OCI-LY1 (cell line): ENCODE measurements around the gene CEP112.

Experiments used
- H2AFZ ChIP-seq: fragments of 200-600 bp; sonication (generic), shearing (Covaris generic); 2 replicates; pipeline ENCODE4 v1.6.0; 2014; ENCODE audit warnings: antibody characterized with exemption, mild to moderate bottlenecking, low read length
- H3F3A ChIP-seq: fragments of 200-600 bp; sonication (generic), shearing (Covaris generic); 2 replicates; pipeline ENCODE4 v1.6.0; 2014; ENCODE audit warnings: mild to moderate bottlenecking, antibody characterized with exemption, low read length, moderate library complexity; ENCODE audit not compliant: insufficient read depth
- H3K27ac ChIP-seq: fragments of 200-600 bp; sonication (generic); 2 replicates; pipeline ENCODE4 v1.5.1; 2014; ENCODE audit warnings: low read length, mixed run types, mild to moderate bottlenecking, low read depth; ENCODE audit not compliant: poor library complexity, severe bottlenecking
- H3K27me3 ChIP-seq: fragments of 200-600 bp; sonication (generic); 2 replicates; pipeline ENCODE4 v1.6.0; 2014; ENCODE audit warnings: antibody characterized with exemption, mild to moderate bottlenecking, low read length, moderate library complexity; ENCODE audit not compliant: insufficient read depth
- H3K36me3 ChIP-seq: fragments of 200-600 bp; sonication (generic); 2 replicates; pipeline ENCODE4 v1.6.1; 2014; ENCODE audit warnings: mild to moderate bottlenecking, antibody characterized with exemption, low read length, moderate library complexity, mixed read lengths; ENCODE audit not compliant: insufficient read depth
- H3K4me1 ChIP-seq: fragments of 200-600 bp; sonication (generic); 2 replicates; pipeline ENCODE4 v1.5.1; 2014; ENCODE audit warnings: mild to moderate bottlenecking, low read length, moderate library complexity; ENCODE audit not compliant: insufficient read depth, severe bottlenecking
- H3K4me2 ChIP-seq: fragments of 200-600 bp; sonication (generic), shearing (Covaris generic); 2 replicates; pipeline ENCODE4 v1.6.1; 2014; ENCODE audit warnings: low read length
- H3K4me3 ChIP-seq: fragments of 200-600 bp; sonication (generic); 2 replicates; pipeline ENCODE4 v1.5.1; 2014; ENCODE audit warnings: low read length, low read depth, mild to moderate bottlenecking, mixed read lengths; ENCODE audit not compliant: poor library complexity, severe bottlenecking
- H3K79me2 ChIP-seq: fragments of 200-600 bp; shearing (Covaris generic); 2 replicates; pipeline ENCODE4 v1.6.1; 2016; ENCODE audit warnings: mixed run types, low read length, mixed read lengths; ENCODE audit not compliant: insufficient read depth
- H3K9ac ChIP-seq: fragments of 200-600 bp; sonication (generic), shearing (Covaris generic); 2 replicates; pipeline ENCODE4 v1.6.1; 2014; ENCODE audit warnings: mild to moderate bottlenecking, low read length, mixed read lengths
- H3K9me2 ChIP-seq: fragments of 200-600 bp; sonication (generic), shearing (Covaris generic); 2 replicates; pipeline ENCODE4 v1.6.1; 2014; ENCODE audit warnings: low read depth, mild to moderate bottlenecking, low read length, mixed read lengths
- H3K9me3 ChIP-seq: fragments of 200-600 bp; shearing (Covaris generic); 2 replicates; pipeline ENCODE4 v1.6.1; 2014; ENCODE audit warnings: low read length, mixed read lengths
- H4K20me1 ChIP-seq: fragments of 200-600 bp; sonication (generic), shearing (Covaris generic); 2 replicates; pipeline ENCODE4 v1.6.0; 2016; ENCODE audit warnings: mild to moderate bottlenecking, low read length; ENCODE audit not compliant: insufficient read depth
- EZH2 ChIP-seq: fragments of 200-600 bp; sonication (generic), shearing (Covaris generic); IDR thresholded peaks from 2 replicates; pipeline ENCODE4 v1.8.0; 2017; ENCODE audit warnings: borderline replicate concordance, mixed run types, mild to moderate bottlenecking, antibody characterized with exemption, low read length, moderate library complexity, mixed read lengths
- TF ChIP-seq, protein P1 (sequence below): fragments of 200-600 bp; sonication (generic), shearing (Covaris generic); IDR thresholded peaks from 2 replicates; pipeline ENCODE4 v1.5.1; 2017; ENCODE audit warnings: mild to moderate bottlenecking, antibody characterized with exemption, low read length, moderate library complexity, mixed read lengths

The CEP112 gene

DNA sequence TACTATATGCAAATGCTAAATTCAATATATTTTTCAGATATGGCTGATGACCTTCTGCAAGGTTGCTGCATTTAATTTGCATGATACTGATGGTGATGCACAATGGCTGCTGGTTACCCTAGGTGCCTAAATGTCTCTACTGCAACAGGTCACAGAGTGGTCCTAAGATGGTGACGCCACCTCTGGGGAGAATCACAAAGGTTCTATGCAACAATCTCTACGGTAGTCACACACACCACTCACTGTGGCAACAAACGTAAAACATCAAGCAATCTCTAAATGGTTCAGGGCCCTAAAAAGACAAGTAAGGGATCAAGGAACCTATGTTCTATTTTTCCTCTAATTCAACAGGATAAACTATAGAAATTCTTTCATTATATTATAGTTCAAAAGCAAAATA lies 293.3 kb downstream of the CEP112 start:
- Histone ChIP-seq H3K27me3 (no peaks in the 10 kb centered on the region), H3F3A (no peaks in the 10 kb centered on the region), H2AFZ (no peak overlapping the region), H3K4me3 (no peak overlapping the region), H3K27ac (no peak overlapping the region), H3K4me1 (no peaks in the 10 kb centered on the region), H3K79me2 (no peaks in the 10 kb centered on the region), H3K4me2 (no peak overlapping the region), H3K9me2 (no peaks in the 10 kb centered on the region), H3K9ac (no peak overlapping the region), H3K9me3 (no peaks in the 10 kb centered on the region), H4K20me1 (no peaks in the 10 kb centered on the region), H3K36me3 (no peaks in the 10 kb centered on the region)
- no peak for TF ChIP-seq EZH2
- TF ChIP-seq, protein P1, sequence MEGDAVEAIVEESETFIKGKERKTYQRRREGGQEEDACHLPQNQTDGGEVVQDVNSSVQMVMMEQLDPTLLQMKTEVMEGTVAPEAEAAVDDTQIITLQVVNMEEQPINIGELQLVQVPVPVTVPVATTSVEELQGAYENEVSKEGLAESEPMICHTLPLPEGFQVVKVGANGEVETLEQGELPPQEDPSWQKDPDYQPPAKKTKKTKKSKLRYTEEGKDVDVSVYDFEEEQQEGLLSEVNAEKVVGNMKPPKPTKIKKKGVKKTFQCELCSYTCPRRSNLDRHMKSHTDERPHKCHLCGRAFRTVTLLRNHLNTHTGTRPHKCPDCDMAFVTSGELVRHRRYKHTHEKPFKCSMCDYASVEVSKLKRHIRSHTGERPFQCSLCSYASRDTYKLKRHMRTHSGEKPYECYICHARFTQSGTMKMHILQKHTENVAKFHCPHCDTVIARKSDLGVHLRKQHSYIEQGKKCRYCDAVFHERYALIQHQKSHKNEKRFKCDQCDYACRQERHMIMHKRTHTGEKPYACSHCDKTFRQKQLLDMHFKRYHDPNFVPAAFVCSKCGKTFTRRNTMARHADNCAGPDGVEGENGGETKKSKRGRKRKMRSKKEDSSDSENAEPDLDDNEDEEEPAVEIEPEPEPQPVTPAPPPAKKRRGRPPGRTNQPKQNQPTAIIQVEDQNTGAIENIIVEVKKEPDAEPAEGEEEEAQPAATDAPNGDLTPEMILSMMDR, result no peak

DNA sequence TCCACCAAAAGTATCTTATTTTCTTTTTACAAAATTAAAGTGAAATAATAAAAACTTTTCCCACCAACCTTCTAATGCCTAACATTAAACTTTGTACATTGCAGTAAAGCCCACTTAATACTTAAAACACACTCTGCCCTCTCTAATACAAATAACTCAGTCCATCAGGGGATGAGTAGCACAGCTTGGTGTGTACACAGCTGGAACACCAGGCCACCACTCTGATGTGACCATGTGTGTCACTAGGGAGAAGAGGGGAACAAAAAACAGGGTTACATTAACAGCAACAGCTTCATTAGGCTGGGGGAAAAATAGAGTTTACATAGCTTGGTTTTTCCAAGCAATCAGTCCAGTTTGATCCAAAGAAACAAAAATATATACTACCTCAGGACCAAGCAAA lies 295.0 kb downstream of the CEP112 start:
- no peak overlapping the region for H3K4me2 ChIP-seq
- no peaks in the 10 kb centered on the region for H3F3A ChIP-seq
- H3K27ac ChIP-seq, result no peak overlapping the region
- no peaks in the 10 kb centered on the region for H3K27me3 ChIP-seq
- no peak overlapping the region for H3K4me3 ChIP-seq
- no peaks in the 10 kb centered on the region for H3K9me2 ChIP-seq
- no peaks in the 10 kb centered on the region for H3K36me3 ChIP-seq
- H3K79me2 ChIP-seq, result no peaks in the 10 kb centered on the region
- no peaks in the 10 kb centered on the region for H4K20me1 ChIP-seq
- TF ChIP-seq, protein P1, result no peak
- no peak for TF ChIP-seq EZH2
- no peak overlapping the region for H2AFZ ChIP-seq
- H3K9ac ChIP-seq, result no peak overlapping the region
- H3K9me3 ChIP-seq, result no peaks in the 10 kb centered on the region
- no peaks in the 10 kb centered on the region for H3K4me1 ChIP-seq

DNA sequence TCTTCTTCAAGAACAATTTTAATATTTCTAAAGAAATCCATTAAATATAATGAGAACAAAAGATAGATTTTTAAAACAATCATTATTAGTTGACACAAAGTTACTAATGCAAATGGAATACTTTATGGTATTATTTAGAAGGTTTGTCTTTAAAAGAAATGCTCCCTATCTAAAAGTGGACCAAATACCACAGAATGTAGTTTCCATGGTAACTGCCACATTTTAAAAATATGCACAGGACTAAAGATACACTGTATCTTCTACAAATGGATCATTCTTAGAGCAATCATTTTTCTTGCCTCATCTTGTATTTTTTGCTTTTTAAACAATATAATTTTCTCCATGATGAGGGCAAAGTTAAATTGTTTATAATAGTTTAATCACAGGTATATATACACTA lies 296.0 kb downstream of the CEP112 start:
- no peak overlapping the region for H2AFZ ChIP-seq
- no peaks in the 10 kb centered on the region for H3K79me2 ChIP-seq
- no peaks in the 10 kb centered on the region for H3K36me3 ChIP-seq
- no peaks in the 10 kb centered on the region for H3F3A ChIP-seq
- no peak overlapping the region for H3K4me2 ChIP-seq
- TF ChIP-seq, protein P1, result no peak
- no peak for TF ChIP-seq EZH2
- H3K4me3 ChIP-seq, result no peak overlapping the region
- H3K27me3 ChIP-seq, result no peaks in the 10 kb centered on the region
- no peaks in the 10 kb centered on the region for H3K4me1 ChIP-seq
- H3K27ac ChIP-seq, result no peak overlapping the region
- H3K9me2 ChIP-seq, result no peaks in the 10 kb centered on the region
- no peaks in the 10 kb centered on the region for H3K9me3 ChIP-seq
- H4K20me1 ChIP-seq, result no peaks in the 10 kb centered on the region
- no peak overlapping the region for H3K9ac ChIP-seq
